Measurements from ENCODE around the gene ADAMTS17.
A peak's percentile ranks its signal among the peaks of the same experiment; 100 is the strongest.

ADAMTS17 gene

DNA sequence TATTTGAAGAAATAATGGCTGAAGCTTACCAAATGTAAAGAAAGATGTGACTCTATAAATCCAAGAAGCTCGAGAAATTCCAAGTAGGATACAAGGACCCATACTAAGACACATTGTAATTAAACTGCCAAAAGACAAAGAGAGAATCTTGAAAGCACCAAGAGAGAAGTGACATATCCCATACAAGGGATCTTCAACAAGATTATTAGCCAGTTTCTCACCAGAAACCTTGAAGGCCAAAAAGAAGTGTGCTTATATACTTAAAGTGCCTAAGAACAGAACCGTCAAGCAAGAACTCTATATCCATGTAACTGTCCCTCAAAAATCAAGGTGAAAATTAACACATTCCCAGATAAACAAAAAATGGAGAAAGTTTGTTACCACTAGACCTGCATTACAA, 220.5 kb downstream of the ADAMTS17 start:
- no peak for DNase-seq

DNA sequence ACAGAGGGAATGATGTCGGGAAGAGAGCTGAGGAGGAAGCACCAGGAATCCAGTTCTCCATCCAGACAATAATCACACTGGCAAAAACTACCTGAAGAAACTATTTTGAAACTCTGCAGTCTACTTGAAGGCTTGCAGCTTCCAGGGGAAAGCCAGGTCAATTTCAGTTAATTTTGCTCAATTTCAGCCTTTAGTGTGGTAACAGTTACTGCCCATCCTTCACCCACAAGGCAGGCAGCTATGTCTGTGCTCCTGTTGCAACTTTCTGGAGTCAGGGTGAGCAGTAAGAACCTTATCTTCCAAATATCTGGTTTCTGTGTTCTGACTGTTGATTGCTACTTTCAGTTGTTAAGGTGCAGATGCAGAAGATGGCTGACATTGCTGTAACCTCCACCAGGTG, 221.7 kb downstream of the ADAMTS17 start:
- DNase-seq = no peak

DNA sequence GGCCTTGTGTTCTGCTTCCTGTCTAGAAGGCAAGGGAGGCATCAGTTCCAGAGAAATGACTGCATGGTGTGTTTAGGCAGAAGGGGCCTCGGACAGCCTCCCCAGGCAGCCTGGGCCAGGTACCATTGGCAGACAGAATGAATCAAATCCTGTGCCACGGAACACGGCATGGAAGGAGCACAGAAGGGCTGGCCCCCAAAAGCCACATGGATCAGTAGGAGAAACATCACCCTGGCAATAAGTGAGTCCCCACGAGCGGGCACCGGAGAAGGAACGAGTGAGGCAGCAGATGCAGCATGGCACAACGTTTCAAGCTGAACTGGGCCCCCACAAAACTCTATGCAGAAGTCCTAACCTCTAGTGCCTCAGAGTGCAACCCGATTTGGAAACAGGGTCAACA, 223.2 kb downstream of the ADAMTS17 start:
- no peak for DNase-seq

DNA sequence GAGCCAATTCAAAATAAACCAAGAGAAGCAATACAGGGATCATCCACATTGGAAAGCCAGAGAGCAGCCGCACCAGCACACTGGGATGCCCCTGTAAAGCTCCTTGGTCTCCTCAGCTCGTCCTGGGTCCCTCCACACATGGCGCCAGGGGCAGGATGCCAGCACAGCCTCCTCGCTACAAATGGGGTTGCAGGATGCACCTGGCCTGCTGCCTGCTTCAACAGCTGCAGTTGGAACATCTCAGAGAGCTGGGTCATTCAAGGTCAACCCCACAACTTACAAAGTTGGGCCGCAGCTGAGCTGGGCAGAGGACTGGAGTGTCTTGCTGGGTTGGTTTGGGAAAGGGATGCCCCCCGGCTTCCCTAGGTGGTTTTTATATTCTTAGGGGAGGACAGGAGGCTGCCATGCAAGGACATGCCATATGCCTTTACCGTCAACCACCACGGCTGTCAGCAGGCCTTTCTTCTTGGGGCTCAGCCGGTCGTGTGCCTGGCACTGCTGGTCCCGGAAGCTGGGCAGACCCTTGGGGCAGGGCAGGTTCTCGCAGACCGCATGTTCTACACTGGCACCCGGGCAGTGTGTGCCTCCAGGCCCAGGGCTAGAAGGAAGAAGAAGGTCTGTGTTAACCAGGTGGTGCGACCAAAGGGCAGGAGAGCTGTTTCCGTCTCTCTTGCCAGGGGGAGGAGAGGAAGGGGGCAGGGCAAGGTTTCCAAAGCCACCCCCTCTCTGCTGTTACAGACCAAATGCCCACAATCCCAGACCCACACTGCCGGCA, 225.2 kb downstream of the ADAMTS17 start:
- no peak for DNase-seq

DNA sequence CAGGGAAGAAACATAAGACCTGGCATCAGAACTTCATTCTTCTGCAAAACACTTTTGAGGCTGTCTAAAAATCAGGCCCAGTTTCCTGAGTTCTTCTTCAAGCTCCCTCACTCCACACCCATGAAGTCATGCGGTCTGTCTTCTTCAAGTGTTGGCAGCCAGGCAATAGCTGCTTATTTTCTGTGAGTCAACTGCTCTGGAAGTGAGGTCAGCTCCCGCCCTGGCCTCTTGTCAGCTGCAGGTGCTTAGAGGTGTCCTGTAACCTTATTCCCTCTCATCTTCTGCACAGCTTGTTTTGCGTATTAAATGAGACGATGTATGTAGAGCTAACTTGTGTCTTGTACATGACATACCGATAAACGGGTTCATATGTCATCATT, 226.1 kb downstream of the ADAMTS17 start:
- DNase-seq = no peak

DNA sequence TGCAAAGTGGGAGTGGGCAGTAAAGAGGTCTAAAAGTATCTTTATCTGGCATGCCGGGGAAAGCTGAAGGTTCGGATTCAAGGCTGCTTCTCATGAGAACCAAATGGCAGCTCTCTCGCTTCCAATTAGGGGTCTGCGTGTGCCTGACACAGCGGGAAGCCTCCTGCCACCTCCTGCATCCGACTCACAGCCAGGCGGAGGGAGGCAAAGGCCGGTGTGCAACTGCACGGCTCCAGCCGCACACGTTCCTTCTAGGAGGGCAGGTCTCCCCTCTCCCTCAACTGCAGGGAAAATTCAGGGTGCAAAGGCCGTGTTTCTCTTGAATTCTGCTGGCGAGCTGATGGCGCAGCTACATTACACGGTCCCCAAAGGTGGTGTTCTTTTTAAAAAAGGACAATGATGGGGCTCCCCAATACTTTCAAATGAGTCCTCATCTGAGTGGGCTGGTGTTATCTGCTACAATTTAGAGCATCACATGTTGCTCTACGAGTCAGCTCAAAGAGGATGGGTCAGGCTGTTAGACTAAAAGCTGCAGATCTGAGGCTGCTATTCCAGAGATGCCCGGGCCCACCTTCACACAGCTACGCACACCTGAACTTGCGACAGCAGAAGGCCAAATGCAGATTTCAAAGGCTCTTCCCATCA, 226.6 kb downstream of the ADAMTS17 start:
- no peak for DNase-seq

DNA sequence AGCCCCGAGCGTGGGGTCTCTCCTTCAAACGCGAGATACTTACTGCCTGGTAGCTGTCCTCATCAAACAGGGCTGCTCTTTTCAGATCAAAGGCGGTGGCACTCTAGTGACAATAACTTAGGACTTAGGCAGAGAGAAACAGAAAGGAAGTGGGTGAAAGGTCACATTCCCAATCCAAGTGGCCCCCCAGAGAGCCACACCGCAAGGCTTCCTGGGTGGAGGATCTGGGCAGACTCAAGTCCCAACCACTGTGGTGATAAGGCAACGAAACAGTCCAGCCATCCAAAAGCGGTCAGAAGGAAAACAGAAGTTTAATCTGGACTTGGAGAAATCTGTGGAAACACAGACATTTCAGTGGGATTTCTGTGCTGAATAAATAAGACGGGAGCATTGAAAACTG, 227.2 kb downstream of the ADAMTS17 start:
- DNase-seq = peak in 1 of 2 donors; percentile 65

DNA sequence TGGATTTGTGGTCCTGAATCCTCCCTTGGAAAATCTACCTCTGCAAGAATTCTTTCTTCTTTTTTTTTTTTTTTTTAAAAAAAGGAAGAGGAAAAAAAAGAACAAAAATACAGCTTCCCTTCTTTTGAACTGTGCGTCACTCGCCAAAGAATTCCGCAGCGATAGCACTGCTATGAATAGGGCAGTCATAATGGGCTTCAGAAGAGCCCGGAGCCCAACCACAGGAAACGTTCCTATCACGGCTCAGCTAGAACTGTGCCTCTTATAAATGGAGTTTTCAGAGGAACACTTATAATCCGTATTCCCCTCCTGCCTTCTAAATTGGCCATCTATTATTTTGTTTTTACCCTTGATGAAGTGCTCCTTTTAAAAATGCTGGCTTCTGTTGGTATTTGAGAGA, 227.7 kb downstream of the ADAMTS17 start:
- peak in 1 of 2 donors; percentile 79 for DNase-seq

DNA sequence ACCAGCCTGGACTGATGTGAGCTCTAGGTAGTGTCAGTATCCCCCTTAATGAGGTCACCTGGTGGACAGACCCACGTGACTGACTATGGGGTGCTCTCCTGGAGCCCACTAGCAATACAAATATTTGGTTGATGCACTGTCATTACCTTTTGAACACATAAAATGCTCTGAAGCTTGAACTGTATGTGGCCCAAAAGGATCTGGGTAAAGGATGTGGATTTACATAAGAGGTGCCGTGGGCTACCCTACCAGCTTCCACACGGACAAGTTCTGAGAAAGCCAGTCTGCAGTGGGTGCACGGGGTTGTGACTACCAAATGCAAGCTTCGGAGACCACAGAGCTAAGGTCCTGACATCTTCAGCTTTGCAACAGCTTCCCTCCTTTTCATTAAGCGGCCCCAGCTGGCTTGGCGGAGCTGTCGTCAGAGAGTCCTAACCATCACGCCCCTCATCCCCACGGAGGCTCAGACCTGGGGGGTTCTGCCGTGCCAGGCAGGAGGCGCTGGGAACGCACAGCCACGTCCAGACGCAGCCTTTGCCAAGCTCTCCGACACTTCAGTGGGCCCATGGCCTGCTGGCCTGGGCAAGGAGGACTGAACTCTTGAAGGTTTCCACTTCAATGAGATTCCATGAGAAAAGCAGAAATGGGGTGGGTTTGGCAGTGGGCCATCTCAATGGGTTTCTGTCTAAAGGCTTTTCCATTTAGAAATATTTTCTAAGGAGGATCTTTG, 228.3 kb downstream of the ADAMTS17 start:
- no peak for DNase-seq

DNA sequence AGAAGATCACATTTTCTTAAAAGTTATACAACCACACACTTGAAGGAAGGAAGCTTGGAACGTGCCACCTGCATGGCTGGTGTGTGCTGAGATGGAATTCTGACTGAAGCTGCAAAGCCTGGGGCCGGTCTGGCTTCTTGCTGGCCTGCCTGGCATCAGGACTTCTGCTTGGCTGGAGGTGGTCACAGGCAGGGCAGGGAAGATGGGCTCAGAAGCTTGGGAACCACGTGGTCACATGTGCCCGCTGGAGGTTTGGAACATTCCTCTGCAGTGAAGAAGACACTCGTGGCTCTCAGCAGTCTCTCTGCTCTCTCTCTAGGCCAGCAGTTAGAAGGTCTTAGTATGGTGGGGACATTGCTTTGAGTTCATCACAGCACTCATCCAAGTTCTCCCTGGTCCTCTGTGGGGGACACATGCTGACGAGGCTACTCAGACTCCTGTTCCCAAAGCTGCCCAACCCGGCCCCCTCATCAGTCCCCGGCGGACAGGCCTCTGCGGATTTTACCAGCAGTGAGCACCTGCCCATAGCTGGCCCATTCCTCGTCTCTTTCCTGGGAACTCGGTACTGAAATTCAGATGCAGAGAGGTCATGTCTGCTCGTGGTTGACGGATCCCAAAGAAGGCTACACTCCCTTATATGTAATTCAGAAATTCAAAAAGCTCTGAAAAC, 229.0 kb downstream of the ADAMTS17 start:
- DNase-seq = no peak

DNA sequence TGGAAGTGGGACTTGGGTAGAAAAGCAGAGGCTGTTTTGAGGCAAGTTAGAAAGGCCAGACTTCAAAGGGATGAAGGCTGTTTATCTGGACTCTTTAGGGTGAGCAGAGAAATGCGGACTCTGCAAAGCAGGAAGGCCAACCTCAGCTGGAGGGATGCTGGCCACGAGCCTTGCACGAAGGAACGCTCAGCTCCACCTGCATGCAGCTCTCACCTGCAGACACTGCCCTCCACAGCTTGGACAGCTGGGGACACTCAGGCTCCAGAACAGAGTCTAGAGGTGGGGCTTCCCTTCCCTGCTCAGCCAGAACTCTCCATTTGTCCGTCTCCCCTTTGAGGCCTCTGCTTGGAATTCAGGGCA, 229.7 kb downstream of the ADAMTS17 start:
- no peak for DNase-seq

DNA sequence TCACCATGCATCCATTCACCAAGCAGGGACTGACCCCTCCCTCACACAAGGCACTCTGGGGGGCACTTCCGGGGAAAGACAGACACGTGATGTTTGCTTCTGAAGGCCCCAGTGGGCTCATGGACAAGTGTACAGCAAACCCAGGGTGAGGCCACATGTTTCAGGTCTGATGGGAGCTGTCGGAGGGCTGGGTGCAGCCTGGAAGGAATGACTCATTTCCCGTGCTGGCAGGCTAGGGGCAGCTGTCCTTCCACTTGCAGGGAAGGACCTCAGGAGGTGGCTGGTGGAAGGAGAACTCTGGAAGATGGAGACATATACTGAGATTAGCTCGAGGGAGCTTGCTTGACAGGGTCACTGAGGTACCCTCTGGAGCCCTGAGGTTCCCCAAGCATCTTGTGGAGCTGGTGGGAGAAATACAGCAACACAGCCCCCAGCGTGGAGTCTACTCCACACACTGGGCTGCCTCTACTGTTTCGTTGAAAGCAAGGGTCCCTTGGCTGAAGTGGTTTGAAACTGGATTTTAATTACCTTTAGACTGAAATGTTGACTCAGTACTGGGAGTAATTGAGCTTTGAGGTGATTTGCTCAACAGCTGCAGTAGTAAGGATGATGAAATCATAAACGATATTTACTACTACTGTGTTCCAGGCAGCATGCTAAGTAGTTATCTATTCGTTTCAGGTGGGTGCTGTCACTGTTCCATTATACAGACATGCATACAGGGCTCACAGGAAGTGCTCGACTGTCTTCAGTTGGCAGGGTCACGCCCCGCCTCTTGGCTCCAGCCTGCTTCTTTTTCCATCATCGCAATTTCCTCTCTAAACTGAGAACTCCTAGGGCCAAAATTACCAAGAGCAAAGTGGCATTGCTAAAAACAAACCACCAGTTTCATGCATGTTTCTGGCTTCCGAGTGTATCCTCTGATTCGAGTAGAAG, 230.4 kb downstream of the ADAMTS17 start:
- no peak for DNase-seq

DNA sequence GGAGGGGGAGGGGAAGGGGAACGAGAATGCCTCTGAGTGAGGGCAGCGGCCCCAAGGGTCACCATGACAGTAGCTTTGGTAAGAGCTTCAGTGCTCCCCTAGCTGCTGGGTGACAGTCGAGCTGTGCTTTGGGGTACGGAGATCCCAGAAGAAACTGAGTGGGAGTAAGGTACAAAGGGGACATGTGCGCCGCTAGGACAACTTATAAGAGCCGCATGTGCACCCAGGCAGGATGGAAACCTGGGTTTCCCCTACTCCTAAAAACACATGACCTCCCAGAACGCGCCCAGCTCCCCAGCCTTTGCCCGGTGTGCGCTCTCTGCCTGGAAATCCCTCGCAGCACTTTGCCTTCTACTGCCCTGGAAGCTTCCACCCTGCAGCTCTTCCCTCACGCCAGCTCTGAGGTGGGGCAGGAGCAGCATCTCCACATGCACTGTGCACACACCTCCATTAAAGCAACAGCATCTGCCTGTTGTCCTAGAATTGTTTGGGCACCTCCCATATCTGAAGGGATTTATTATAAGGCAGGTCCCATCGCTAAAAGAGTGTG, 232.2 kb downstream of the ADAMTS17 start:
- DNase-seq = no peak

DNA sequence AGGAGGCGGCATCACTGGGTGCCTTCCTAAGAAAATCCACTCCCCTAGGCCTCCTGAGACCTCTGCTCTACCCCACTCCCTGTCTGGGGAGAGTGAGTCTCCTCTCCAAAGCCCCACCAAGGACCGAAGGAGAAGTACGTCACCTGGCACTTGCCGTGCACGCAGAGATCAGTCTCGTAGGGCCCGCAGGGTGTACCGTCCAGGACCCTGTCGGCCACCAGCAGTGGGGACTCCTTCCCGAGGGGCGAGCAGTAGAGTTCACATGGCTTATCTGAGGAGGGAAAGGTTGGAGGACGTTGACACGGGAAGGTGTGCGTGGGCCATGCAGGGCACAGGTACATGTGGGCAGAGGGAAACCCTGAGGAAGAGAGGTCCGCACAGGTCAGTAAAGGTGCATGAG, 232.9 kb downstream of the ADAMTS17 start:
- DNase-seq = no peak

DNA sequence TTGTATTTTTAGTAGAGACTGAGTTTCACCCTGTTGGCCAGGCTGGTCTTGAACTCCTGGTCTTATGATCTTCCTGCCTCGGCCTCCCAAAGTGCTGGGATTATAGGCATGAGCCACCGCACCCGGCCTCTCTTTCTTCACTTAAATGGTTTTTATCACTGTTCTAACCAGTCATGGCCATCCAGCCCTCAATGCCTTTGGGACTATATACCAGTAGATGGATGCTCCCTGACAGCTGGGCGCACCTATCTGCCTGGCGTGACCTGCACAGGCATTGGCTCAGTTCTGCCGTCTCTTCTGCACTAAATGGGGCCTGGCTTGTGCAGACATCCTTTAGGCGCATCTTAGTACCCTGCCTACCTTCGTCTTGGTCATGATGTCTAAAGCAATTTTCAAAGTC, 233.4 kb downstream of the ADAMTS17 start:
- DNase-seq = no peak

DNA sequence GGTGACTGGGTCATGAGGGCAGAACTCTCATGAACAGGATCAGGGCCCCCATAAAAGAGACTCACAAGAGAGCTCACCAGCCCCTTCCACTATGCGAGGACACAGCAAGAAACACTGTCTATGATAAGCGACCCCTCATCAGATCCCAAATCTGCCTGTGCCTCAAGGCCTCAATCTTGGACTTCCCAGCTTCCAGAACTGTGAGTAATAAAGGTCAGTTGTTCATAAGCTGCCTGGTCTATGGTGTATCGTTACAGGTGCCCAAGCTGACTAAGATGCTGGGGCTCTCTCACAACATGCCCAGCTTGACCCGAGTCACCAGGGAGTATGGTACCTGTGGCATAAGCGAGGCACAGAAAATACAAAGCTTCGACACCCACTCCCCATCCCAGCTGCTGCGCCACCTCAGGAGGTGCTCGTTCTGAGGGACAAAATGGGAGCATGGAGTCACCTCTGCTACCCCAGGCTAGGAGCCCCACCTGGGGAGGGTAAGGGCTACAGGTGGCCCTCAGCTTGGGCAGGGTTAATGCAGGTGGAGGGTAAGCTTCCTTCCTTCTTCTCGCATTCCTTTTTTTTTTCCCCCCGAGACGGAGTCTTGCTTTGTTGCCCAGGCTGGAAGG, 234.1 kb downstream of the ADAMTS17 start:
- no peak for DNase-seq

DNA sequence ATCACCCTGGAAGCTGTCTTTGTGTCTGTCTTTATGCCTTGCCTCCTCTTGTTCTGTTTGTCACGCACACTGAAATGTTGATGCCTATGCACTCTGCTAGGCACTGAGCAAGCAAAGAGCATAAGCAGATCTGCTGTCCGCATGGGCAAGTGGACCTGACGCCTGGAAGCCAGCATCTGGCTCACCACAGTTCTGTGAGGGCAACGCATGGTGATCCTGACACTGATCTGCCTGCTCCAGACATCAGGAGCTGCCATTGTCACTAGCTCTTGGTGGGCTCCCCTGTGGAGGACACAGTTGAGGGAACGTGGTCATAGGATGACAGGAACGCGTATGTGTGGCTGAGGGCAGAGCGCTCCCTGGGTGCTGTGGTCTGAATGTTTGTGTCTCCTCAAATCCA, 234.6 kb downstream of the ADAMTS17 start:
- no peak for DNase-seq

DNA sequence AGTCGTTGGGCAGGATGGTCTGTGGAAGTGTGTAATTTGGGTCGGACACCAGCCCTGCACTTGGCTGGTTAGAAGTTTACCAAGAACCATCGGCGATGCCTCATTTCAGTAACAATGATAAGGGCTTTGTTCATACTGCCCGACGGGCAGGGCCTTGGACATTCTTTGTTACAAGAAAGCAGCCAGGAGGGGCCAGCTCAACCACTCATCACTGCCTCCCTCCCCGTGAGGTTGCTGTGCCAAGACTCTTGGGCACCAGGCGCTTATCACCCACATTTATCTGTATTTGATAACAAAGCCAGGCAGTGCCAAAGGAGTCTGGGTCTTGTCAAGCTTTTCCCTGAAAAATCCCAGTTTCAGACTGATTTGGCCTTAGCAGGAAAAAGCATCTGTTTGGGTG, 235.0 kb downstream of the ADAMTS17 start:
- no peak for DNase-seq

DNA sequence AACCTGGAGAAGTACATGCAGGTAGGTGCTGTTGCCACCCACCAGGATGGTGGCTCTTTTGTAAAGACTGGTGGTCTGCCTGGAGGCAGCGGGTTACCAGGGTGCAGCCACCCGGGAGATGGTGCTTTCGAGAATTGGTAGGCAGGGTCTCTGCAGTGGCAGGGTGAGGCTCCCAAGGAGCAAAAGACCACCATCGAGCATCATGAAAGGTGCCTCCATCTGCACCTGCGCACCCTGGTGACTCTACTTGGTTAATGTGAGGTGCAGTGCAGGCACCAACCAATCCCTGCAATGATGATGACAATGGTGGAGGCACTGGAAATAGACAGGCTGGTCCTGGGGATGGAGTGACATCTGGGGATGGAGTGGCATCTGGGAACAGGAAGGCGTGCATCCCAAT, 236.7 kb downstream of the ADAMTS17 start:
- DNase-seq = no peak

DNA sequence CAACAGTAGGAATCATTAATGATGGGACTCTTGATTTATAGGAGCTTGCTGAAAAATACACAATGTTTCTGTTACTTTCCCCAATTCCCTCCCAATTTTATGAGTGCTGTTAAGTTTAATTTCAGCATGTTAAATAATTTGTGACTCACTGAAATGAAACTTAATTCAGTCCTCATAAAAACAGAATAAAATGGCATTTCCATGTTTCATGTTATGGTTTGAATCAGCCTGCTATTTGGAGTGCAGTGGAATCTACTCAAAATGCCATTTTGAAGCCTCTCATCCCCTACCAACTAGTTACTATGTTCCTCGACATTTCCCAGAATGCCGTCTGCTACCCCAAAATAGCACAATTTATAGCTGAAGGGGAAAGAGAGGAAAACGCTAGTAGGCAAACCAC, 237.5 kb downstream of the ADAMTS17 start:
- no peak for DNase-seq

DNA sequence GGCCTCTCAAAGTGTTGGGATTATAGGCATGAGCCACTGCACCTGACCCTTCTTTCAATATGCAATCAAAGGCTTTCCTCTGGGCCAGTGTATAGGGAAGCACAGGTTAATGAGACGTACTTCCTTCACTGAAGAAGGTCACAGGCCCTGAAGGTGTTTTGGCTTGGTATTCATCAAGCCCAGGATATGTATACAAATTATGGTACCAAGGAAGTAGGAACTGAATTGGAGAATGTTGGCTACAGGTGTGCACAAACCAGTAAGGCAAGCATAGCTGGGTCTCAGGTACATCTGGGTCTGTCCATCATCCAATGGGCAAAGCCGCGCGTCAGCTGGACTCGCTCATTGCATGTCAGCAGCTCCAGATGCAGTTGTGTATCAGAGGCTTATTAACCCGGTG, 237.9 kb downstream of the ADAMTS17 start:
- no peak for DNase-seq

Measured in hippocampal formation (tissue), 2 donors.